HCT116 (cell line): ENCODE measurements around the gene TNNI3. TPM values are rescaled to one million over a fixed set of nuclear protein-coding genes. Genes with fewer than 3 reads are reported as not detected.
"Not testable (repeated sequence)": the region's sequence is repeated elsewhere in the genome, so short reads cannot be mapped to it uniquely, and the experiment has no call there.

Experiments used
- ATAC-seq: fragments of 200-7000 bp; cut with Tn5 transposase; 2 replicates; pipeline ENCODE4 v1.9.1; 2020; ENCODE audit warnings: mild to moderate bottlenecking, moderate library complexity
- BruUV-seq: library from RNA; stranded (reverse); fragments of 400-500 nt; replicated peaks from 2 replicates; lab custom pipeline; 2021; lab: Mats Ljungman, UMichigan
- CTCF ChIA-PET: fragments of 300-600 bp; sonication (Branson Sonifier 250); formaldehyde crosslinking; loops from one replicate; lab custom pipeline; 2021; ENCODE audit warnings: antibody characterized with exemption; lab: Charles Lee
- POLR2A ChIA-PET: fragments of 300-600, 350-600 bp; sonication (Branson Sonifier 250); formaldehyde crosslinking; loops from one replicate; lab custom pipeline; 2021; ENCODE audit warnings: antibody characterized with exemption; lab: Charles Lee
- RAD21 ChIA-PET, 2 experiments: fragments of 300-600 bp; sonication (Branson Sonifier 250); formaldehyde crosslinking; loops; one replicate each; lab custom pipeline; 2023; ENCODE audit warnings: low total read pairs in 2 of 2; ENCODE audit not compliant: uncharacterized antibody in 2 of 2, unreplicated experiment in 2 of 2, low non-redundant PET in 1 of 2; lab: Charles Lee
- DNase-seq: peaks from one replicate; pipeline ENCODE4 v3.0.0-alpha.2; 2010; ENCODE audit warnings: low read depth, low spot score
- H2AFZ ChIP-seq: fragments of 200-600 bp; shearing (Covaris generic), sonication (generic); 2 replicates; pipeline ENCODE4 v1.6.1; 2017; ENCODE audit warnings: low read depth, mixed run types, mixed read lengths, antibody characterized with exemption, low read length; ENCODE audit not compliant: poor library complexity, severe bottlenecking
- H3K27ac ChIP-seq: 2 replicates; pipeline ENCODE4 v1.5.1; 2012; ENCODE audit warnings: low read depth, low read length
- H3K27me3 ChIP-seq: fragments of 200-600 bp; sonication (generic); 2 replicates; pipeline ENCODE4 v1.6.1; 2016; ENCODE audit warnings: mixed run types, low read length, mixed read lengths; ENCODE audit not compliant: insufficient read depth
- H3K36me3 ChIP-seq, 2 experiments: fragments of 200-500 bp in 1 of 2; fragments of 200-600 bp in 1 of 2; sonication (Bioruptor generic) in 1 of 2; sonication (generic) in 1 of 2; 2 replicates each; pipeline versions ENCODE4 v1.5.1 to v1.6.1; 2014 to 2016; ENCODE audit warnings: low read length in 2 of 2, inconsistent platforms in 1 of 2, mixed read lengths in 1 of 2, mixed run types in 1 of 2; ENCODE audit not compliant: insufficient read depth in 2 of 2, control insufficient read depth in 1 of 2
- H3K4me1 ChIP-seq, 2 experiments: fragments of 200-600 bp in 1 of 2; sonication (generic) in 1 of 2; 2 replicates each; pipeline versions ENCODE4 v1.5.1 to v1.6.1; 2012 to 2017; ENCODE audit warnings: low read length in 2 of 2, inconsistent platforms in 1 of 2, mild to moderate bottlenecking in 1 of 2, mixed read lengths in 1 of 2, mixed run types in 1 of 2, moderate library complexity in 1 of 2; ENCODE audit not compliant: insufficient read depth in 2 of 2, control insufficient read depth in 1 of 2
- H3K4me2 ChIP-seq: fragments of 200-600 bp; sonication (generic); 2 replicates; pipeline ENCODE4 v1.6.1; 2017; ENCODE audit warnings: mixed run types, low read length, mixed read lengths
- H3K4me3 ChIP-seq, 2 experiments: fragments of 200-600 bp in 1 of 2; sonication (generic) in 1 of 2; replicated peaks in 1 of 2; 2 replicates each; pipeline ENCODE4 v1.5.1; 2011 to 2016; ENCODE audit warnings: low read length in 2 of 2, control low read depth in 1 of 2, low read depth in 1 of 2, mild to moderate bottlenecking in 1 of 2, mixed read lengths in 1 of 2, mixed run types in 1 of 2
- H3K79me2 ChIP-seq: fragments of 200-600 bp; sonication (generic); 2 replicates; pipeline ENCODE4 v1.6.1; 2017; ENCODE audit warnings: mild to moderate bottlenecking, mixed run types, low read length, moderate library complexity, mixed read lengths; ENCODE audit not compliant: insufficient read depth
- H3K9ac ChIP-seq: fragments of 200-600 bp; sonication (generic); 2 replicates; pipeline ENCODE4 v1.6.1; 2016; ENCODE audit warnings: low read length, mixed read lengths
- H3K9me2 ChIP-seq: fragments of 200-600 bp; sonication (generic), shearing (Covaris generic); 2 replicates; pipeline ENCODE4 v1.6.1; 2017; ENCODE audit warnings: mixed run types, mild to moderate bottlenecking, moderate library complexity; ENCODE audit not compliant: insufficient read depth
- H3K9me3 ChIP-seq, 2 experiments: fragments of 200-500 bp in 1 of 2; fragments of 200-600 bp in 1 of 2; sonication (Bioruptor generic) in 1 of 2; sonication (generic) in 1 of 2; 2 replicates each; pipeline ENCODE4 v1.6.1; 2014 to 2017; ENCODE audit warnings: low read length in 2 of 2, mixed read lengths in 2 of 2, inconsistent platforms in 1 of 2, low read depth in 1 of 2, mild to moderate bottlenecking in 1 of 2, mixed run types in 1 of 2, moderate library complexity in 1 of 2; ENCODE audit not compliant: control insufficient read depth in 1 of 2, insufficient read depth in 1 of 2
- H4K20me1 ChIP-seq: fragments of 200-600 bp; sonication (generic), shearing (Covaris generic); 2 replicates; pipeline ENCODE4 v1.6.1; 2017; ENCODE audit warnings: mixed run types, mild to moderate bottlenecking, moderate library complexity; ENCODE audit not compliant: insufficient read depth
- ATF3 ChIP-seq: IDR thresholded peaks from 2 replicates; pipeline ENCODE4 v1.6.1; 2012
- CBX3 ChIP-seq: IDR thresholded peaks from 2 replicates; pipeline ENCODE4 v1.6.1; 2012; ENCODE audit warnings: low read depth
- FOSL1 ChIP-seq: IDR thresholded peaks from 2 replicates; pipeline ENCODE4 v1.6.1; 2012; ENCODE audit warnings: low read depth
- TCF7L2 ChIP-seq: IDR thresholded peaks from 2 replicates; pipeline ENCODE4 v1.7.0; 2011; ENCODE audit warnings: borderline replicate concordance, inconsistent platforms; ENCODE audit not compliant: insufficient read depth, insufficient read length; ENCODE audit errors: extremely low read depth
- ZFX ChIP-seq: fragments of 450-650 bp; IDR thresholded peaks from 2 replicates; pipeline ENCODE4 v1.6.1; 2017
- intact Hi-C: fragments of 100-400 bp; cut with micrococcal nuclease; formaldehyde crosslinking; loops from 2 replicates; pipeline ENCODE4 v1.10.0; 2022
- total RNA-seq: library from RNA; stranded (reverse); gene quantifications from one replicate; pipeline ENCODE4 v1.2.1, GENCODE V29; 2021; ENCODE audit not compliant: unreplicated experiment
- TF ChIP-seq, protein P1 (sequence below): IDR thresholded peaks from 2 replicates; pipeline ENCODE4 v1.6.1; 2012

The TNNI3 gene
- total RNA-seq, 1 experiment from 2014 or later: 42.1 TPM

- peak overlapping the region; percentile 65 for H3K9ac ChIP-seq
- H3K4me3 ChIP-seq: peak overlapping the region; percentile 55 to 68
- ATAC-seq: no peak
- H3K9me3 ChIP-seq: peaks cover 0 to 5% of the 10 kb centered on the region in 2 experiments; a peak in 1 of 4 replicates
- peak overlapping the region; percentile 78; the same call in 1 of the 2 replicates for H3K27ac ChIP-seq
- ChIA-PET CTCF (no interaction called here), RAD21 (interaction anchor here in 1 of 2 experiments (0.6 kb wide), 1 partner anchor 498 kb away, joined by 3 read pairs; no protein-coding TSS in a partner anchor), POLR2A (interaction anchor here (1.0 kb wide), 1 partner anchor 27 kb away, joined by 4 read pairs; no protein-coding TSS in a partner anchor)
- intact Hi-C loops: no loop called here
- H3K9me2 ChIP-seq: no peaks in the 10 kb centered on the region
- H3K27me3 ChIP-seq: no peaks in the 10 kb centered on the region
- no peaks in the 10 kb centered on the region for H4K20me1 ChIP-seq
- no peak overlapping the region for H2AFZ ChIP-seq
- H3K36me3 ChIP-seq: no peaks in the 10 kb centered on the region
- TF ChIP-seq ATF3: no peak
- TF ChIP-seq, protein P1, sequence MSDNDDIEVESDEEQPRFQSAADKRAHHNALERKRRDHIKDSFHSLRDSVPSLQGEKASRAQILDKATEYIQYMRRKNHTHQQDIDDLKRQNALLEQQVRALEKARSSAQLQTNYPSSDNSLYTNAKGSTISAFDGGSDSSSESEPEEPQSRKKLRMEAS: no peak
- TF ChIP-seq CBX3: no peak
- TF ChIP-seq TCF7L2: no peak
- TF ChIP-seq FOSL1: no peak
- no peak for TF ChIP-seq ZFX
- peak overlapping the region; percentile 99 for H3K4me2 ChIP-seq
- DNase-seq: no peak
- no peaks in the 10 kb centered on the region for H3K79me2 ChIP-seq
- H3K4me1 ChIP-seq: peaks cover 9 to 37% of the 10 kb centered on the region in 2 experiments; a peak in 3 of 4 replicates
- TSS peak; percentile 60 for BruUV-seq
These were observed 15.2 kb upstream of the TNNI3 start for GRCh38 chr19:55172741-55173140.

- H2AFZ ChIP-seq, H3K27me3 ChIP-seq, DNase-seq, BruUV-seq, intact Hi-C loops, H3K9me3 ChIP-seq, CTCF ChIA-PET, H3K36me3 ChIP-seq, ATAC-seq, H4K20me1 ChIP-seq, H3K79me2 ChIP-seq, H3K27ac ChIP-seq, H3K4me3 ChIP-seq, H3K9me2 ChIP-seq, H3K9ac ChIP-seq: not testable (repeated sequence)
- RAD21 ChIA-PET: interaction anchor here in 1 of 2 experiments (0.6 kb wide), 1 partner anchor 497 kb away, joined by 3 read pairs; no protein-coding TSS in a partner anchor
- POLR2A ChIA-PET: interaction anchor here (0.6 to 1.0 kb wide), 2 partner anchors 26 to 482 kb away, joined by 3 to 4 read pairs; partner anchors contain the start of gene U2AF2
- H3K4me2 ChIP-seq: peak overlapping the region; percentile 99
- peaks cover 12 to 41% of the 10 kb centered on the region in 2 experiments; a peak in 3 of 4 replicates for H3K4me1 ChIP-seq
These were observed 14.8 kb upstream of the TNNI3 start for GRCh38 chr19:55172318-55172717.
